Natural killer cell (primary cell): ENCODE data around the gene GUCY2C. TPM values are rescaled to one million over a fixed set of nuclear protein-coding genes. Genes with fewer than 3 reads are reported as not detected.

Experiments used
- ATAC-seq, 3 donors: fragments of 150-1000 bp in 2 of 3; fragments of 200-7000 bp in 1 of 3; cut with Tn5 transposase; 1 replicate in 1 of 3; 2 replicates in 2 of 3; pipeline ENCODE4 v1.10.0; 2021; ENCODE audit warnings: mild to moderate bottlenecking in 2 of 3, moderate library complexity in 2 of 3
- DNase-seq, 2 donors: peaks; one replicate each; pipeline versions ENCODE4 v3.0.0 to v3.0.0-alpha.2; 2013 to 2021; ENCODE audit warnings: mixed read lengths in 1 of 2
- H3K27ac ChIP-seq: one replicate; pipeline ENCODE4 v1.5.1; 2013; ENCODE audit warnings: mild to moderate bottlenecking, low read length
- H3K27me3 ChIP-seq: one replicate; pipeline ENCODE4 v1.6.1; 2013; ENCODE audit warnings: low read length; ENCODE audit not compliant: control insufficient read depth, insufficient read depth
- H3K36me3 ChIP-seq: one replicate; pipeline ENCODE4 v1.6.1; 2013; ENCODE audit warnings: low read length; ENCODE audit not compliant: control insufficient read depth, insufficient read depth
- H3K4me1 ChIP-seq: one replicate; pipeline ENCODE4 v1.6.1; 2013; ENCODE audit warnings: low read length; ENCODE audit not compliant: control insufficient read depth, insufficient read depth
- H3K4me3 ChIP-seq: one replicate; pipeline ENCODE4 v1.5.1; 2013; ENCODE audit warnings: low read length
- H3K9me3 ChIP-seq: one replicate; pipeline ENCODE4 v1.6.1; 2013; ENCODE audit warnings: low read length; ENCODE audit not compliant: control insufficient read depth, insufficient read depth
- H3K27ac Mint-ChIP-seq, 2 donors: one replicate each; pipeline ENCODE4 v1.8.0; 2022; ENCODE audit warnings: mild to moderate bottlenecking in 2 of 2, mixed read lengths in 2 of 2, moderate library complexity in 1 of 2
- H3K27me3 Mint-ChIP-seq, 2 donors: one replicate each; pipeline ENCODE4 v1.8.0; 2022; ENCODE audit warnings: low read depth in 2 of 2, mixed read lengths in 2 of 2
- H3K36me3 Mint-ChIP-seq: one replicate; pipeline ENCODE4 v1.8.0; 2022; ENCODE audit warnings: mixed read lengths
- H3K4me1 Mint-ChIP-seq, 2 donors: one replicate each; pipeline ENCODE4 v1.8.0; 2022; ENCODE audit warnings: mixed read lengths in 2 of 2
- H3K4me3 Mint-ChIP-seq: one replicate; pipeline ENCODE4 v1.8.0; 2022; ENCODE audit warnings: mild to moderate bottlenecking, moderate library complexity, mixed read lengths
- H3K9me3 Mint-ChIP-seq, 2 donors: one replicate each; pipeline ENCODE4 v1.8.0; 2022; ENCODE audit warnings: mixed read lengths in 2 of 2
- CTCF ChIP-seq: fragments of 200-600 bp; IDR thresholded peaks from one replicate; pipeline ENCODE4 v1.8.0; 2022; ENCODE audit warnings: antibody characterized with exemption
- WGBS: methylation state at CpG from one replicate; pipeline ENCODE4 v1.1.7; 2013; ENCODE audit warnings: missing lambda C conversion rate; ENCODE audit not compliant: insufficient coverage; 5-methylcytosine and 5-hydroxymethylcytosine counted together
- intact Hi-C: fragments of 100-400 bp; cut with micrococcal nuclease; formaldehyde crosslinking; loops from one replicate; pipeline ENCODE4 v1.14.2; 2022
- total RNA-seq, 4 donors: library from RNA; stranded (reverse); fragments of 120-200 nt in 1 of 4; gene quantifications; one replicate each; pipeline versions ENCODE4 v1.2.3 to v1.2.4, GENCODE V29; 2013 to 2022

GUCY2C gene
- total RNA-seq, 3 donors from 2014 or later (not counting 1 experiment from before 2014, with no cell fraction given): not detected

- H3K27me3 Mint-ChIP-seq: peaks cover 3 to 9% of the 10 kb centered on the region in 2 donors
- WGBS: 0% methylated on average over 3 of the region's 3 CpGs
- no peak for DNase-seq
- H3K4me1 Mint-ChIP-seq: no peaks in the 10 kb centered on the region
- no peak overlapping the region for H3K4me3 ChIP-seq
- no peaks in the 10 kb centered on the region for H3K36me3 Mint-ChIP-seq
- H3K9me3 ChIP-seq: no peaks in the 10 kb centered on the region
- no peak overlapping the region for H3K27ac Mint-ChIP-seq
- no peak for TF ChIP-seq CTCF
- ATAC-seq: no peak
- H3K4me3 Mint-ChIP-seq: no peak overlapping the region
- H3K27ac ChIP-seq: no peak overlapping the region
- no peaks in the 10 kb centered on the region for H3K4me1 ChIP-seq
- no peaks in the 10 kb centered on the region for H3K9me3 Mint-ChIP-seq
- intact Hi-C loops: no loop called here
- no peaks in the 10 kb centered on the region for H3K27me3 ChIP-seq
- H3K36me3 ChIP-seq: no peaks in the 10 kb centered on the region
Measured at GRCh38 chr12:14681190-14681589, 15.2 kb downstream of the GUCY2C start.

GRCh38 chr12:14678547-14679150 is 17.8 kb downstream of the GUCY2C start:
- Mint-ChIP-seq H3K4me1 (no peaks in the 10 kb centered on the region), H3K4me3 (no peak overlapping the region), H3K9me3 (no peaks in the 10 kb centered on the region), H3K36me3 (no peaks in the 10 kb centered on the region), H3K27me3 (peaks cover 6 to 26% of the 10 kb centered on the region in 2 donors), H3K27ac (no peak overlapping the region)
- Histone ChIP-seq H3K27ac (no peak overlapping the region), H3K4me1 (no peaks in the 10 kb centered on the region), H3K27me3 (peaks cover 7% of the 10 kb centered on the region), H3K4me3 (no peak overlapping the region), H3K9me3 (no peaks in the 10 kb centered on the region), H3K36me3 (no peaks in the 10 kb centered on the region)
- no peak for TF ChIP-seq CTCF
- ATAC-seq (no peak), DNase-seq (no peak)
- intact Hi-C loops: no loop called here
- WGBS: 98% methylated on average over 5 of the region's 6 CpGs

- Histone ChIP-seq H3K9me3 (no peaks in the 10 kb centered on the region), H3K4me3 (no peak overlapping the region), H3K36me3 (no peaks in the 10 kb centered on the region), H3K27ac (no peak overlapping the region), H3K4me1 (no peaks in the 10 kb centered on the region), H3K27me3 (no peaks in the 10 kb centered on the region)
- Mint-ChIP-seq H3K9me3 (no peaks in the 10 kb centered on the region), H3K4me1 (no peaks in the 10 kb centered on the region), H3K27ac (no peak overlapping the region), H3K36me3 (no peaks in the 10 kb centered on the region), H3K27me3 (peaks cover 9 to 14% of the 10 kb centered on the region in 2 donors), H3K4me3 (no peak overlapping the region)
- DNase-seq: no peak
- WGBS: 97% methylated on average over 2 of the region's 3 CpGs
- intact Hi-C loops: no loop called here
- no peak for TF ChIP-seq CTCF
- ATAC-seq: no peak
Measured at GRCh38 chr12:14668591-14668990, 27.8 kb downstream of the GUCY2C start.
